Thyroid gland (tissue), 4 donors: Measurements from ENCODE around the gene F10. TPM values are rescaled to one million over a fixed set of nuclear protein-coding genes. Genes with fewer than 3 reads are reported as not detected.

Experiments
- DNase-seq, 2 donors: peaks; one replicate each; pipeline ENCODE4 v3.0.0-alpha.2; 2019
- H3K27ac ChIP-seq, 3 donors: fragments of 200-600 bp; sonication (generic); 1 replicate in 2 of 3; 2 replicates in 1 of 3; pipeline ENCODE4 v1.5.1; 2016 to 2019; ENCODE audit warnings: mild to moderate bottlenecking in 1 of 3, moderate library complexity in 1 of 3
- H3K27me3 ChIP-seq: fragments of 200-600 bp; sonication (generic); one replicate; pipeline ENCODE4 v1.5.1; 2019
- H3K36me3 ChIP-seq, 2 donors: fragments of 200-600 bp; sonication (generic); one replicate each; pipeline ENCODE4 v1.5.1; 2016 to 2019
- H3K4me1 ChIP-seq, 2 donors: fragments of 200-600 bp; sonication (generic); one replicate each; pipeline ENCODE4 v1.5.1; 2017 to 2019
- H3K4me3 ChIP-seq, 3 donors: fragments of 200-600 bp; sonication (generic); replicated peaks in 1 of 3; 1 replicate in 2 of 3; 2 replicates in 1 of 3; pipeline ENCODE4 v1.5.1; 2016; ENCODE audit warnings: mild to moderate bottlenecking in 1 of 3
- H3K9me3 ChIP-seq: fragments of 200-600 bp; sonication (generic); one replicate; pipeline ENCODE4 v1.5.1; 2017
- POLR2A ChIP-seq, 2 donors: fragments of 450-650 bp; IDR thresholded peaks; one replicate each; pipeline ENCODE4 v1.6.1; 2017; ENCODE audit warnings: antibody characterized with exemption in 2 of 2, mild to moderate bottlenecking in 2 of 2, moderate library complexity in 1 of 2
- WGBS, 2 donors: methylation state at CpG; one replicate each; pipeline ENCODE4 v1.1.5; 2017; 5-methylcytosine and 5-hydroxymethylcytosine counted together
- intact Hi-C: fragments of 100-400 bp; cut with DNase I; formaldehyde crosslinking; loops from one replicate; pipeline ENCODE4 v1.15.1; 2023
- total RNA-seq, 4 donors: library from RNA; depleted of rRNA; stranded (reverse); fragments of >200 nt; gene quantifications; one replicate each; pipeline ENCODE4 v1.2.3, GENCODE V29; 2016
- TF ChIP-seq, protein P1 (sequence below), 6 experiments: fragments of 200-600 bp in 3 of 6; fragments of 450-650 bp in 3 of 6; sonication (generic) in 3 of 6; IDR thresholded peaks; one replicate each; pipeline ENCODE4 v1.5.1; 2016 to 2019; ENCODE audit warnings: antibody characterized with exemption in 6 of 6, mild to moderate bottlenecking in 2 of 6, inconsistent platforms in 1 of 6, moderate library complexity in 1 of 6

The F10 gene
- total RNA-seq, 4 donors from 2014 or later, result 4.0 to 19.9 (median 7.0) TPM

DNA sequence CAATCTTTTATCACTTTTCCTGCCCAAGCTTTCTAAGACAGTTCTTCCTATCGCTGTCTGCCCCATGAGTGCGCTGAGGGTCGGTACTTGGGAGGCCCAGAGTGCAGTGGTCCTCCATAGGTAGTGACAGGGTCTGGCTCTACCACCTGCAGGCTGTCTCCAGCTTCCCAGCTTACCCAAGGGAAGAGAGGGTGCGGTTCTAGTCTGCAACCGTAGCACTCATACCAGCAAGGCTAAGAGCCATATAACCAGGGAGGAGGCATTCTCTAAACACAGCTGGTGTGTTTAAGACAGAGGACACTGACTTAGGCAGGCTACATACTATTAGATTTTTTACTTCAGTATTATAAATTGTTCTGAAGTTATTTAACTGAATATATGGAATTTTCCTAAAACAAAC lies 44.1 kb downstream of the F10 start:
- H3K27me3 ChIP-seq, result no peaks in the 10 kb centered on the region
- H3K4me1 ChIP-seq, result peaks cover 10% of the 10 kb centered on the region in 2 donors
- intact Hi-C loops, result no loop called here
- TF ChIP-seq POLR2A (IDR thresholded peaks at IDR 0.05), result no peak
- TF ChIP-seq, protein P1, sequence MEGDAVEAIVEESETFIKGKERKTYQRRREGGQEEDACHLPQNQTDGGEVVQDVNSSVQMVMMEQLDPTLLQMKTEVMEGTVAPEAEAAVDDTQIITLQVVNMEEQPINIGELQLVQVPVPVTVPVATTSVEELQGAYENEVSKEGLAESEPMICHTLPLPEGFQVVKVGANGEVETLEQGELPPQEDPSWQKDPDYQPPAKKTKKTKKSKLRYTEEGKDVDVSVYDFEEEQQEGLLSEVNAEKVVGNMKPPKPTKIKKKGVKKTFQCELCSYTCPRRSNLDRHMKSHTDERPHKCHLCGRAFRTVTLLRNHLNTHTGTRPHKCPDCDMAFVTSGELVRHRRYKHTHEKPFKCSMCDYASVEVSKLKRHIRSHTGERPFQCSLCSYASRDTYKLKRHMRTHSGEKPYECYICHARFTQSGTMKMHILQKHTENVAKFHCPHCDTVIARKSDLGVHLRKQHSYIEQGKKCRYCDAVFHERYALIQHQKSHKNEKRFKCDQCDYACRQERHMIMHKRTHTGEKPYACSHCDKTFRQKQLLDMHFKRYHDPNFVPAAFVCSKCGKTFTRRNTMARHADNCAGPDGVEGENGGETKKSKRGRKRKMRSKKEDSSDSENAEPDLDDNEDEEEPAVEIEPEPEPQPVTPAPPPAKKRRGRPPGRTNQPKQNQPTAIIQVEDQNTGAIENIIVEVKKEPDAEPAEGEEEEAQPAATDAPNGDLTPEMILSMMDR (IDR thresholded peaks at IDR 0.05), result no peak
- H3K27ac ChIP-seq, result no peak overlapping the region
- H3K9me3 ChIP-seq, result no peaks in the 10 kb centered on the region
- no peak for DNase-seq
- 89 to 92% methylated on average over 5 of the region's 5 CpGs for WGBS, 2 donors
- H3K4me3 ChIP-seq, result no peak overlapping the region
- no peaks in the 10 kb centered on the region for H3K36me3 ChIP-seq

DNA sequence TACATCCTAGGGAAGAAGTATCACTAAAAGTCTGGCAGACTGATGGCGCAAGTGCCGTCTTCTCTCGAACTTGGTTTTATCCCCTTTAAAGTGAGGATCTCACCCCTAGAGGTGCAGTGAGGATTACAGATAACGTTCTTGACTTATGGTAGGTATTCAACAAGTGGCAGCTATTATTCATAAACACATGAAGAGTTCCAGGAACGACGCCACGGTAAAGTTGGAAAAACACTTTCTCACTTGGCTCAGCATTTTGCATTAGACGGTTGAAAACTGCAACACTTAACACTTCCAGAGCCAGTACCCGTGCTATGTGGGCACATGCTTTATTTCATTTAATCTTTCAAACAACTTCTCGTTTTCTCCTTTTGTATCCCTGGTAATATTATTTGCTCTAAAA lies 44.6 kb downstream of the F10 start:
- no peaks in the 10 kb centered on the region for H3K27me3 ChIP-seq
- WGBS, 2 donors, result 92 to 94% methylated on average over 10 of the region's 10 CpGs
- H3K4me3 ChIP-seq, result no peak overlapping the region
- DNase-seq, result no peak
- H3K27ac ChIP-seq, result no peak overlapping the region
- H3K36me3 ChIP-seq, result no peaks in the 10 kb centered on the region
- TF ChIP-seq, protein P1 (IDR thresholded peaks at IDR 0.05), result no peak
- H3K4me1 ChIP-seq, result peaks cover 14% of the 10 kb centered on the region in 2 donors
- H3K9me3 ChIP-seq, result no peaks in the 10 kb centered on the region
- intact Hi-C loops, result no loop called here

DNA sequence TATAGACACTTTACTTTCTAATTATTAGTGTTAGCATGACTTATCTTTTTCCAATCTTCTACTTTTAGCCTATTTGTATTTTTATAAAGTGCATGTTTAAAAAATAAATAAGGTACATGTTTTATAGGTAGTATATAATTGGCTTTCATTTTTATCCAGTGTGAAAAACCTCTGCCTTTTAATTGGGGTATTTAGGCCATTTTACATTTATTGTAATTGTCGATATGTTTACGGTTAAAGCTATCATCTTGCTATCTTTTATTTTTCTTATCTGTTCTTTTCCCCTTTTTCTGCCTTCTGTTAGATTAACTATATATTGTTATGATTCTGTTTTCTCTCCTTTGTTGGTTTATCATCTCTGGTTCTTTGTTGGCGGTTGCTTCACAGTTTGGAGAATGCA lies 45.0 kb downstream of the F10 start:
- H3K27ac ChIP-seq, result no peak overlapping the region

DNA sequence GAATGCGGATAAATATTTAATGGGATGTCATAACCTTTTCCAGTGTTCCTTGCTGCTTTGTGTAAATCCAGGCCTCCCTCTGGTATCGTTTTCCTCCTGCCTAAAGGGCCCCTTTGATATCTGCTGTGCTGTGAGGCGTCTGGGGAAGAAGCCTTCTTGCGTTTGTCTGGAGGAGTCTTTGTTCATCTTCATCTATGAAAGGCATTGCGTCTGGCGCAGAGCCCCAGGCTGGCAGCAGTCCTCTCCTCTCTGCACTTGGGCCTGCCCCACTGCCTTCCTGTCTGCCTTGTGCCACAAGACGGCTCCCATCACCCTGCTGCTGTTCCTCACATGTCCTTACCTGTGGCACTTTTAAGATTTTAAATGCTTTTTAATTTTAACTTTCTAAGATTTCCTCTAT lies 45.6 kb downstream of the F10 start:
- TF ChIP-seq, protein P1 (IDR thresholded peaks at IDR 0.05), result no peak
- no peak for TF ChIP-seq POLR2A (IDR thresholded peaks at IDR 0.05)
- Histone ChIP-seq H3K4me3 (no peak overlapping the region), H3K27me3 (no peaks in the 10 kb centered on the region), H3K36me3 (no peaks in the 10 kb centered on the region), H3K27ac (no peak overlapping the region), H3K4me1 (peaks cover 14% of the 10 kb centered on the region in 2 donors), H3K9me3 (no peaks in the 10 kb centered on the region)
- WGBS, 2 donors, result 86 to 98% methylated on average over 7 of the region's 7 CpGs
- intact Hi-C loops, result no loop called here
- DNase-seq, result no peak

More for the DNA sequence above, 45.0 kb downstream of the F10 start:
- no peak for TF ChIP-seq POLR2A (IDR thresholded peaks at IDR 0.05)
- TF ChIP-seq, protein P1 (IDR thresholded peaks at IDR 0.05), result no peak
- no peaks in the 10 kb centered on the region for H3K27me3 ChIP-seq
- DNase-seq, result no peak
- H3K9me3 ChIP-seq, result no peaks in the 10 kb centered on the region
- H3K36me3 ChIP-seq, result no peaks in the 10 kb centered on the region
- intact Hi-C loops, result no loop called here
- H3K4me1 ChIP-seq, result peaks cover 14% of the 10 kb centered on the region in 2 donors
- no peak overlapping the region for H3K4me3 ChIP-seq
- WGBS, 2 donors, result 98% methylated on average over 3 of the region's 3 CpGs

DNA sequence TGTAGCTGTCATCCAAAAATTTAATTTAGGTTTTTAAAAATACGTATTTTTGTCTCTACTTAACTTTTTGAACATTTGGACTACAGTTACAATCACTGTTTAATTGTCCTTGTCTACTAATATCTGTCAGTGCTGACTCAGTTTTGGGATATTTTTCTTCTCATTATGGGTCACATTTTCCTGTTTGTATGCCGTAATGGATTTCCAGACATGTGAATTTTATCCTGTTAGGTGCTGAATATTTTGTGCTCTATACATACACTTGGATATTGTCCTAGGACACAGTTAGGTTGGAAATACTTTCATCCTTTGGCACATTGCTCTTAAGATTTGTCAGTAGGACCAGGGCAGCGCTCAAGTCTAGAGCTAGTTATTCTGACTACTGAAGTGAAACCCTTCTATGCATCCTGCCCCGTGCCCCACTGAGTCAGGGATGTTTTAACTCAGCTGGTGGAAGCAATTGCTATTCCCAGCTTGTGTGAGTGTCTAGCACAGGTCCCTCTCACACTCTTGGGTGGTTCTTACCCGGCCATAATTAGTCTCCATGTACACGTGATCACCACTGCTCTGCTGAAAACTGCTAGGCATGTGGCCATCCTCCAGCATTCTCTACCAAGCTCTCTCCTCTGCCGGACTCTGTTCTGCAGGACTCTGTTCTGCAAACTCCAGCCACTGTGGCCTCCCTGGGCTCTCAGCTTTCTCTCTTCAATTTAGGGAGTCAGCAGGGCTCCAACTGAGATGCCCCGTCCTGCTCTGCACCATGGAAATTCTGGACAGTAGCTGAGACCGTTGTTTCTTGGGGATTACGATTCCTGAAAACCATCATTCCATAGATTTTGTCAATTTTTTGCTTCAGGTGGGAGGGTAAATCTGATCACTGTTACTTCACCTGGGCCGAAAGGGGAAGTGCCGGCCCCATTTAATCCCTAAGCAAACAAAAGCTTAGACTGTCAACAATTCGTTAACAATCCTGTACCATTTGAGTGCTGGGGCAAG lies 47.0 kb downstream of the F10 start:
- H3K4me1 ChIP-seq, result peaks cover 14% of the 10 kb centered on the region in 2 donors
- no peaks in the 10 kb centered on the region for H3K27me3 ChIP-seq
- no peak overlapping the region for H3K27ac ChIP-seq
- no peaks in the 10 kb centered on the region for H3K36me3 ChIP-seq
- H3K4me3 ChIP-seq, result no peak overlapping the region
- no peak for TF ChIP-seq POLR2A (IDR thresholded peaks at IDR 0.05)
- TF ChIP-seq, protein P1 (IDR thresholded peaks at IDR 0.05), result no peak
- H3K9me3 ChIP-seq, result no peaks in the 10 kb centered on the region
- WGBS, 2 donors, result 92 to 93% methylated on average over 13 of the region's 13 CpGs
- no peak for DNase-seq
- intact Hi-C loops, result no loop called here
